GM21825 (cell line): ENCODE measurements around the gene GPATCH1.
"Not testable (repeated sequence)": the region's sequence is repeated elsewhere in the genome, so short reads cannot be mapped to it uniquely, and the experiment has no call there.

Experiments
- ATAC-seq: cut with Tn5 transposase; IDR thresholded peaks from one replicate; pipeline ENCODE4 v1.9.1; 2021; ENCODE audit warnings: mild to moderate bottlenecking, moderate library complexity; ENCODE audit not compliant: unreplicated experiment

The GPATCH1 gene

GRCh38 chr19:33156334-33156733, 75.4 kb downstream of the GPATCH1 start:
- ATAC-seq, result no peak

- ATAC-seq, result no peak
Measured at GRCh38 chr19:33157906-33158305, 76.9 kb downstream of the GPATCH1 start.

- no peak for ATAC-seq
Measured at GRCh38 chr19:33158365-33158764, 77.4 kb downstream of the GPATCH1 start.

- no peak for ATAC-seq
Measured at GRCh38 chr19:33159149-33159548, 78.2 kb downstream of the GPATCH1 start.

- ATAC-seq, result no peak
Measured at GRCh38 chr19:33159893-33160292, 78.9 kb downstream of the GPATCH1 start.

GRCh38 chr19:33161201-33161600, 80.2 kb downstream of the GPATCH1 start:
- no peak for ATAC-seq

- ATAC-seq, result no peak
Measured at GRCh38 chr19:33163481-33163880, 82.5 kb downstream of the GPATCH1 start.

GRCh38 chr19:33166037-33166436, 85.1 kb downstream of the GPATCH1 start:
- ATAC-seq, result not testable (repeated sequence)

- ATAC-seq, result no peak
Measured at GRCh38 chr19:33167438-33167837, 86.5 kb downstream of the GPATCH1 start.

GRCh38 chr19:33168528-33168927, 87.5 kb downstream of the GPATCH1 start:
- no peak for ATAC-seq

- no peak for ATAC-seq
Measured at GRCh38 chr19:33171222-33171795, 90.3 kb downstream of the GPATCH1 start.

GRCh38 chr19:33171916-33172359, 91.0 kb downstream of the GPATCH1 start:
- no peak for ATAC-seq

GRCh38 chr19:33174186-33174585, 93.2 kb downstream of the GPATCH1 start:
- no peak for ATAC-seq

- ATAC-seq, result no peak
Measured at GRCh38 chr19:33175156-33175782, 94.3 kb downstream of the GPATCH1 start.

- ATAC-seq, result no peak
Measured at GRCh38 chr19:33175886-33176669, 95.1 kb downstream of the GPATCH1 start.

- peak; percentile 73 for ATAC-seq
Measured at GRCh38 chr19:33176670-33177416, 95.9 kb downstream of the GPATCH1 start.

GRCh38 chr19:33177417-33177979, 96.5 kb downstream of the GPATCH1 start:
- ATAC-seq, result peak; percentile 17
